A673 (cell line): Measurements from ENCODE around the gene DIMT1. TPM values are rescaled to one million over a fixed set of nuclear protein-coding genes. Genes with fewer than 3 reads are reported as not detected.

Source experiments
- BruUV-seq: library from RNA; stranded (reverse); fragments of 400-500 nt; replicated peaks from 2 replicates; lab custom pipeline; 2021; lab: Mats Ljungman, UMichigan
- CTCF ChIA-PET: fragments of 300-600 bp; sonication (Branson Sonifier 250); formaldehyde crosslinking; loops from one replicate; lab custom pipeline; 2022; ENCODE audit warnings: antibody characterized with exemption; lab: Charles Lee
- POLR2A ChIA-PET: fragments of 300-600 bp; sonication (Branson Sonifier 250); formaldehyde crosslinking; loops from one replicate; lab custom pipeline; 2022; ENCODE audit warnings: antibody characterized with exemption; ENCODE audit not compliant: low non-redundant PET; lab: Charles Lee
- DNase-seq: peaks from one replicate; pipeline ENCODE4 v3.0.0-alpha.2; 2015; ENCODE audit warnings: low spot score
- H3K27ac ChIP-seq: fragments of 200-600 bp; sonication (generic); 2 replicates; pipeline ENCODE4 v1.5.1; 2016; ENCODE audit warnings: mixed run types, low read depth, mild to moderate bottlenecking, mixed read lengths, antibody characterized with exemption, low read length; ENCODE audit not compliant: poor library complexity, severe bottlenecking
- H3K27me3 ChIP-seq: fragments of 200-600 bp; sonication (generic); replicated peaks from 2 replicates; pipeline ENCODE4 v1.6.1; 2017; ENCODE audit warnings: mixed run types, low read depth, mild to moderate bottlenecking, mixed read lengths, antibody characterized with exemption, low read length; ENCODE audit not compliant: insufficient read depth, poor library complexity
- H3K36me3 ChIP-seq: fragments of 200-600 bp; sonication (generic); 2 replicates; pipeline ENCODE4 v1.6.1; 2016; ENCODE audit warnings: mixed run types, mild to moderate bottlenecking, mixed read lengths, antibody characterized with exemption, low read length; ENCODE audit not compliant: insufficient read depth, poor library complexity, severe bottlenecking
- H3K4me1 ChIP-seq: fragments of 200-600 bp; sonication (generic); 2 replicates; pipeline ENCODE4 v1.6.1; 2017; ENCODE audit warnings: mixed run types, mild to moderate bottlenecking, mixed read lengths, antibody characterized with exemption, low read length; ENCODE audit not compliant: insufficient read depth, poor library complexity, severe bottlenecking
- H3K4me3 ChIP-seq: fragments of 200-600 bp; sonication (generic); 2 replicates; pipeline ENCODE4 v1.5.1; 2016; ENCODE audit warnings: low read depth, mixed run types, mild to moderate bottlenecking, mixed read lengths, low read length; ENCODE audit not compliant: poor library complexity, severe bottlenecking
- H3K9me3 ChIP-seq: fragments of 200-600 bp; sonication (generic); 2 replicates; pipeline ENCODE4 v1.6.1; 2016; ENCODE audit warnings: mixed run types, low read depth, mild to moderate bottlenecking, mixed read lengths, antibody characterized with exemption, low read length; ENCODE audit not compliant: poor library complexity, severe bottlenecking
- CTCF ChIP-seq: fragments of 300-800, 200-600 bp; sonication (generic); conservative IDR thresholded peaks from 2 replicates; pipeline ENCODE4 v1.5.1; 2017; ENCODE audit warnings: low read depth, mild to moderate bottlenecking, antibody characterized with exemption, low read length, moderate library complexity, mixed read lengths
- EZH2 ChIP-seq: fragments of 200-600 bp; sonication (generic); IDR thresholded peaks from 2 replicates; pipeline ENCODE4 v1.6.1; 2017; ENCODE audit warnings: borderline replicate concordance, low read depth, mild to moderate bottlenecking, mixed read lengths, antibody characterized with exemption, low read length; ENCODE audit not compliant: poor library complexity, severe bottlenecking
- intact Hi-C: fragments of 100-400 bp; cut with micrococcal nuclease; formaldehyde crosslinking; loops from one replicate; pipeline ENCODE4 v1.10.0; 2022; ENCODE audit not compliant: unreplicated experiment
- total RNA-seq: library from RNA; stranded (reverse); gene quantifications from 2 replicates; pipeline ENCODE4 v1.2.3, GENCODE V29; 2021

Gene DIMT1
- total RNA-seq, 1 experiment from 2014 or later, result 55.1 TPM

- no peaks in the 10 kb centered on the region for H3K27me3 ChIP-seq
- BruUV-seq, result no TSS peak
- no peaks in the 10 kb centered on the region for H3K4me1 ChIP-seq
- H3K36me3 ChIP-seq, result no peaks in the 10 kb centered on the region
- H3K9me3 ChIP-seq, result no peaks in the 10 kb centered on the region
- H3K27ac ChIP-seq, result no peak overlapping the region
- TF ChIP-seq EZH2, result no peak
- TF ChIP-seq CTCF, result peak; percentile 60
- no peak overlapping the region for H3K4me3 ChIP-seq
- intact Hi-C loops, result no loop called here
- peak; percentile 49 for DNase-seq
- CTCF ChIA-PET, result no interaction called here
- POLR2A ChIA-PET, result interaction anchor here (0.5 kb wide), 1 partner anchor 116 kb away, joined by 4 read pairs; no protein-coding TSS in a partner anchor
Measured at GRCh38 chr5:62340392-62340791, 63.3 kb downstream of the DIMT1 start.

Other genes with a start within 250 kb of the DIMT1 start
- 92.4 and 99.0 TPM in 2 replicates for gene KIF2A, start 97.7 kb downstream of the DIMT1 start, total RNA-seq
- gene IPO11, start 8.9 kb upstream of the DIMT1 start, total RNA-seq, result 55.5 and 66.5 TPM in 2 replicates
- 1.8 and 2.0 TPM in 2 replicates for gene LRRC70, start 174.9 kb upstream of the DIMT1 start, total RNA-seq